H1 (cell line): ENCODE results near the gene DOCK9. TPM values are rescaled to one million over a fixed set of nuclear protein-coding genes. Genes with fewer than 3 reads are reported as not detected.

Source experiments
- CBX5 ChIP-seq: fragments of 300-800, 300-1000 bp; sonication (generic); IDR thresholded peaks from 2 replicates; pipeline ENCODE4 v1.7.1; 2016; ENCODE audit warnings: antibody characterized with exemption, low read length, low read depth
- FOSL1 ChIP-seq: IDR thresholded peaks from 2 replicates; pipeline ENCODE4 v1.6.1; 2011; ENCODE audit warnings: mild to moderate bottlenecking, low read depth, low read length, moderate library complexity; ENCODE audit not compliant: insufficient read depth
- GTF2F1 ChIP-seq: IDR thresholded peaks from 2 replicates; pipeline ENCODE4 v1.6.1; 2012; ENCODE audit warnings: low read depth, low read length, improper control_type of control experiment, borderline replicate concordance
- JUN ChIP-seq: IDR thresholded peaks from 2 replicates; pipeline ENCODE4 v1.6.1; 2011; ENCODE audit warnings: low read depth, mild to moderate bottlenecking, improper control_type of control experiment, low read length
- KDM5A ChIP-seq: fragments of 200-600 bp; IDR thresholded peaks from 2 replicates; pipeline ENCODE4 v1.7.1; 2012; ENCODE audit warnings: mild to moderate bottlenecking, low read length, inconsistent platforms, mixed read lengths
- MAX ChIP-seq: IDR thresholded peaks from 2 replicates; pipeline ENCODE4 v1.6.1; 2012; ENCODE audit warnings: inconsistent platforms
- POU5F1 ChIP-seq: IDR thresholded peaks from 2 replicates; pipeline ENCODE4 v1.6.1; 2011; ENCODE audit warnings: low read depth, mild to moderate bottlenecking, low read length, moderate library complexity
- RAD21 ChIP-seq, 2 experiments: IDR thresholded peaks in 1 of 2; conservative IDR thresholded peaks in 1 of 2; 2 replicates each; pipeline ENCODE4 v1.6.1; 2011; ENCODE audit warnings: low read depth in 2 of 2, low read length in 2 of 2, improper control_type of control experiment in 1 of 2, inconsistent platforms in 1 of 2, mild to moderate bottlenecking in 1 of 2, moderate library complexity in 1 of 2
- RFX5 ChIP-seq: IDR thresholded peaks from 2 replicates; pipeline ENCODE4 v1.6.1; 2011; ENCODE audit warnings: low read depth, low read length, improper control_type of control experiment, borderline replicate concordance
- SIN3A ChIP-seq, 2 experiments: IDR thresholded peaks in 1 of 2; conservative IDR thresholded peaks in 1 of 2; 2 replicates each; pipeline ENCODE4 v1.6.1; 2011 to 2012; ENCODE audit warnings: low read length in 2 of 2, improper control_type of control experiment in 1 of 2, low read depth in 1 of 2, mild to moderate bottlenecking in 1 of 2
- TAF1 ChIP-seq: IDR thresholded peaks from 2 replicates; pipeline ENCODE4 v1.6.1; 2011; ENCODE audit warnings: mild to moderate bottlenecking, low read depth, low read length
- polyA plus RNA-seq, 7 experiments: library from polyadenylated mRNA; depleted of rRNA in 3 of 7; stranded (reverse) in 5 of 7; unstranded in 2 of 7; fragments of >200 nt in 5 of 7; fragments of 200-250 nt in 2 of 7; gene quantifications; 1 replicate in 5 of 7; 2 replicates in 1 of 7; 4 replicates in 1 of 7; pipeline versions ENCODE4 v1.2.1 to v1.2.3, GENCODE V29; 2011 to 2013; ENCODE audit warnings: missing spikeins in 2 of 7, mixed read lengths in 2 of 7
- total RNA-seq: library from RNA; stranded (reverse); fragmentation: NEBNext Ultra II Directional; extraction: Animal tissue kit (Norgen Biotek cat#: 25700); gene quantifications from 2 replicates; pipeline ENCODE4 v1.2.1, GENCODE V29; 2021

Gene DOCK9
- total and polyA plus RNA-seq, 2 of the 8 experiments (the other 6 are each of a cell fraction or from before 2014, with no cell fraction given): 21.6 to 31.5 TPM

GRCh38 chr13:98766697-98767096, 211.2 kb downstream of the DOCK9 start (continued):
- TF ChIP-seq JUN (no peak), POU5F1 (no peak), GTF2F1 (no peak), SIN3A (conservative IDR thresholded peaks at IDR 0.05 in 1 of 2, IDR thresholded peaks at IDR 0.05 in 1 of 2; ENCODE audit: low read depth in 1 of 2, low read length in 2 of 2) (no peak), KDM5A (no peak), MAX (no peak), RFX5 (no peak), FOSL1 (no peak), TAF1 (no peak), RAD21 (IDR thresholded peaks at IDR 0.05 in 1 of 2, conservative IDR thresholded peaks at IDR 0.05 in 1 of 2; ENCODE audit: low read depth in 2 of 2, low read length in 2 of 2) (no peak), CBX5 (no peak)
